Activated CD4-positive, CD25-positive, alpha-beta regulatory T cell treated with anti-CD3 and anti-CD28 coated beads, Interleukin-2, amount 50 U/mL, for 16 hours (primary cell): ENCODE measurements around the gene PSMB7.

Experiments used
- DNase-seq: peaks from one replicate; pipeline ENCODE4 v3.0.0-alpha.2; 2020; ENCODE audit warnings: low read depth, low spot score

The PSMB7 gene

DNA sequence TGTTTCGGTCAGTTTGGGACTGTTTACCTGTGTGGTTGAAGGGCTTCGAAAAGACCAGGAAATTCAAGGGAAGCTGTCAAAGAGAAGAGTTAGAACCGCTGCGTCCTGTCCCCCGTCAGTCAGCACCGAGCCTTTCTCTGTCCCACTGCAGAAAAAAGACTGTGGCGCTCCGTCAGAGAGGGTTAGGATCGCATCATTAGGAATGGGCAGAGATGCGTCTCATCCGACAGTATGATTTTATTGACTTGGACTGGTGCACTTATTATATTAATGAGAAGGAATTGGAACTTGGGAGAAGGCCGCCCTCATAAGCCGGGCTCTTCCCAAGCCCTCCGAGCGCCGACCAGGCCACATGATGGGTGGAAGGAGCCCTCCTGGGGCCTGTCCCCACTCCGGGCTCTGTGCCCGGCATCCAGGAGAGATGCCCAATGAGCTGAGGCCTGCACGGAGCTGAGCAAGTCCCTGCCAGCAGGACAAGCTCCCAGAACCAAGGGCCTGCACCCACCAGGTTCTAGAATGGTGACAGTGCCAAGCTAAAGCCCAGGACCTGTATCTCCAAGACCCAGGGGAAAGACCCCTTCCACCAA lies 85.9 kb downstream of the PSMB7 start:
- no peak for DNase-seq

DNA sequence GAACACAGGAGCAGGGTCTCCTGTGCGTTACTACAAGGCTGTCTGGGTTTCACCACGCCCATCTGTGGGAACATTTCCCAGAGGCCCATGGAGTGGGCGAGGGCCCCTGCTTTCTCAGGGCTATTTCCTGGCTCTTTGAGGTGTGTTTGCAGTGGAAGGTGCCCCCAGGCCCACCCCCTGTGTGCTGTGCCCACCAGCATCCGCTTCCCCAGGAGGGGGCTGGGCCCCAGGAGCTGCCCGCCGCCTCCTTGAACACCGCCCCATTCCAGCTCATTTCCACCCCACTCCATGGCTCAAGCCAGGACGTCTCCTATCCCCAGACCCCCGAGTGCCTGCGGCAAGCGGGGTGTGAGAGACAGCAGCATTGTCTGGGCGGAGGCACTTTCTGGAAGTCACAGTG lies 87.0 kb downstream of the PSMB7 start:
- DNase-seq: no peak

DNA sequence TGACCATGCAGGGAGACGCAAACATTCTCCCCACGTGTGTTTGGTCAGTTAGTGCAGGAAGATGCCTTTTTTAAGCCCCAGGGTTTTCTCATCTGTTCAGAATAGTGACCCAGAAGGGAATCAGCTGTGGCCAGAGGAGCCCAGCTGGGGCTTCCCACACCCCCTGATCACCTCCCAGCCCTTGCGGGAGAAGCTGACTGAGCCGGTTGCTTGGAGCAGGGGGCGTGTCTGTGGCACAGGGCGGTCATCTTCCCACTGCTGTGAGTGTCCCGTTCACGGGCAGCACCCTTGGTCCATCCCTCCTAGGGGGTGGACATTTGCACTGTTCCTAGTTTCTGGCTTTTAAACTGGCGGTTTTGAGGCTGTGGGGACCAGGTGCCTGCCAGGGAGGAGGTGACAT lies 87.8 kb downstream of the PSMB7 start:
- no peak for DNase-seq

DNA sequence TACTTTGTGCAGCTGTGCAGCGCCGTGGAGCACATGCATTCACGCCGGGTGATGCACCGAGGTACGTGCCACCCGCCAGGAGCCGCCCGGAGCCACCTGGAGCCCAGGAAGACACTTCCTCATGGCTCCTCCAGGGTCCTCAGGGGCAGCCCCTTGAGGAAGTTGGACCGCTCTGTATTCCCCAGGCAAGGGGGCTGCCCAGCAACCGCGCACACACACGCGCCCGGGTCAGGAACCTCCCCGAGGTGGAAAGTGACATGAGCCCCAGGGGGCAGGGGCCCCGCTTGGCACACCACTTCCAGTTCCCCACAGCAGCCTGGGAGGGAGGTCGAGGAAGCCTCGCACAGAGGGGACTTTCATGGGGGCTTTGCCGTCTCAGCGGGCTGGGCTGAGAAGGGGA lies 88.9 kb downstream of the PSMB7 start:
- DNase-seq: no peak

DNA sequence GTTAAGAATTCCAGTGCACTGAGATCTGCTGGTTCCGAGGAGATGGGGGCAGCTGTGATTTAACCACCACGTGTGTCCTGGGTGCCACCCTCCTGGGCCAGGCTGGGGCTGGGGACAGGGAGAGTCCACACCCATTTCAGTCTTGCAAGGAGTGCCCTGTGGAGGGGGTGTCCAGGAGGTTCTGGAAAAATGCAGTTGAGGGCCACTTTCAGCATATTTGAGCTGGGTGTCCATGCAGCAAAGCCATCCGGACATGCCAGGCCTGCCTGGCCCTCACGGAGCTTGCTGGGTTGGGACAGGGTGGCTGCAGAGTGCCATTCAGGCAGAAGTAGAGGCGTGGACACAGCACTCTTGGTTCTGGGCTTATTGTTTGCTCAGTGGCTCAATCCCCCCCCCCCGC lies 89.4 kb downstream of the PSMB7 start:
- no peak for DNase-seq

DNA sequence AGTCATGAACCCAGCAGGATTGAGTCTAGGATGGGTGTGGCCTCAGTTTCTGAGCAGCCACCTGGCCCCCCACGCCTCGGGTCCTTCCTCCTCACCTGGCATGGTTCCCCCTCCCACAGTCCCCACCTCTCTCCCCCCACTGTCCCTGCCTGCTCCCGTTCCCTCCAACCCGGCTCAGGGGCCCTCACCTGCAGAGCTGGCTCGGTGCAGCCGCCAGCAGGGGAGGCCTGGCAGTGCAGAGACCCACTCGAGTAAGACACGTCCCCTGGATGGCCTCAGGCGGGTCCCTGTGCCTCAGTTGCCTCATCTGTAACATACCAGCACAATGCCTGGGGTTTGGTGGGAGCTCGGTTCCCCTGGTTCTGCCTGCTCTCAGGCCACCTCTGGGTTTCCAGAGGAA lies 91.3 kb downstream of the PSMB7 start:
- DNase-seq: no peak

DNA sequence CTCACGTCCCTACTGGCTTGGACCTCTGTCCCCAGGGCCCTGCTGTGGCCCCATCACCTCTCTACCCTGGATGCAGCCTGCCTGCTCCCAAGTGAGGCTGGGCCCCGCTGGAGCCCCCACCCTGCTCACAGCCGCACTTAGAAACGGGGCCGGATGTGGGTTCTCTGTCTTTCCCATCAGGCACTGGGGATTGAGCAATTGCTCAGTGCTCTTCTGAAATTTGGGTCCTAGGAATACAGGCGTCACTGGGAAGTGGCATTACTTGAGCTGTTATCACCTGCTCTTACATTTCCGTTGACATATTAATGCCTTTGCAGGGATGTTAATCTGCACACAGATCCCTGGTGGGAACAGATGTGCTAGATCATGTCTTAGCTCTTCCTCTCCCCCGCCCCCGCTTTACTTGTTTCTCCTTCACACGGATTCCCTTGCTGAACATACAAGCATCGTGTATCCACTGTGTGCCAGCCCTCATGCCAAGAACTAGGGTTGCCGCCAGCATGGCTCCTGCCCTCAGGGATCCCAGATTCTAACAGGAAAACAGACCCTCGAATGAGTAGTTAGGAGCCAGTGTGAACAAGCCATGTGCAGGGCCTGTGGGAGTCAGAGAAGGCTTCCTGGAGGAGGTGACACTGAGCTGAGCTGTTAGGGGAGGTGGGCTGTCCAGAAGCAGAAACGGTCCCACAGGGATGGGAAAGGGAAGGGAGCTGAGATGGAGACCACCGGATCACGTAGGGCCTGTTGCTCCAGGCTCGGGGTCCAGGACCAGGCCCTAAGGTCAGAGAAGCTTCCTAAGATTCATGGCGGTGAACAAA lies 92.4 kb downstream of the PSMB7 start:
- no peak for DNase-seq

DNA sequence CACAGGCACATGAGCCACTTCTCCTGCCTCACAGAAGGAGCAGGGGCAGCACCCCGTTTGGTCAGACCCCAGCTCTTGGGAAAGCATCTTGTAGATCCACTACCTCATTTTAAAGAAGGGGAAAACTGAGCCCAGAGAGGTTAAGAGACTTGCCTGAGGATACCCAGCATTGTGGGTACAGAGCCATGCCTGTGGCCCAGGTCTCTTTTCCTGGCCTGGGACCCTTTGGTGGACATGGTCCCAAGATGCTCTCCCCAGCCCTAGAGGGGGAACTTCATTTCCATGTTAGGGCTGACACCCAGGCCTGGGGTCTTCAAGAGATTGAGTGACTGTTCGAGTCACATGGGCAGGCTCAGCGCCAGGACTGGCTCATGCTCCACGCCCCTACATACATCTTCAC lies 93.3 kb downstream of the PSMB7 start:
- DNase-seq: no peak

DNA sequence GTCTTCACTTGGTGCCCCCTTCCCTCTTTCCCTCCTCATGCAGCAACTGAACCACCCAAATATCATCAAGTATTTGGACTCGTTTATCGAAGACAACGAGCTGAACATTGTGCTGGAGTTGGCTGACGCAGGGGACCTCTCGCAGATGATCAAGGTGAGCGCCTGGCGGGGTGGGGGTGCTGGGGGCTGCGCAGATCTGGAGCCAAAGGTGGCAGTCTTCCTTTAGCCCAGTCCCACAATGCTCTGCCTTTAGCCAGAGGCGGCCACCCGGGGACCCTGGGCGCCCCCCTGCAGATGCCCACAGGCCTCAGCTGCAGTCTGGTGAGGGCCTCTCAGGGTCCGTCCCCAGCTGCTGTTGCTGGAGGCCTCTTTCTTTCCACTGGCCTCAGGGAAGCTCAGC lies 93.8 kb downstream of the PSMB7 start:
- no peak for DNase-seq

DNA sequence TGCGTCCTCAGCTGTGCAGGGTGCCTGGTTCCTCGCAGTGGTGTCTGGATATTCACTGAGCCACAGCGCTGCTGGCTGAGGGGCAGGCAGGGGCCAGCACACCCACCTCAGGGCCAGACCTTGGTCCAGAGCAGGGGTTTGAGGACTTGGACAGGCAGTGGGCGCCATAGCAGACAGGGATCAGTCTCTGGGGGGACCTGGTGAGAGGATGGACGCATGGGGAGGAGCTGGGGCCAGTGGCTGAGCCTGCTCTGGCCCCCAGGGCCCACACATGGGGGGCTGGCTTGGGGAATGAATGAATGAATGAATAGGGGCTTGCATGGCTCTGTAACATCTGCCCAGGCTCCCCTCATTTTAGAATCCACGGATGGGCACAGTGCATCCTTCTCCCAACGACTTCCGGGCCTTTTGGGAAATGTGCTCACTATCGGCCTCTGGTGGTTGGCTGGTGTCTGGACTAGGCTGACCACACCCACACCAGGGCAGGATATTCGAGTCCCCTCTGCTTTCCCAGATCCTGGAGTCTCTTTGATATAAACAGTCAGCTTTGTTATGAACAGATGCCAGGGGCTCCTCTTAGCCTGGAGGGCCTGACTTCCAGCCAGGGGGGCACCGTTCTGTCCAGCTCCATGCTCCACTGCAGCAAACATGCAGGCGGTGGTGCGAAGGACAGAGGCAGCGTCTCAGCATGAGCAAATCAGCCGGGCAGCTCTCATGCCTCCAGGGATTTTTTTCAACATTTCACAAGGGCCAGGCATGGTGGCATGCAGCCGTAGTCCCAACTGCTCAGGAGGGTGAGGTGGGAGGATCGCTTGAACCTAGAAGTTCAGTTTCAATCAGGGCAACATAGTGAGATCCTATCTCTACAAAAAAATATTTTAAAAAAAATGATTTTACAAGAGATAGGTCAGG lies 94.9 kb downstream of the PSMB7 start:
- no peak for DNase-seq

DNA sequence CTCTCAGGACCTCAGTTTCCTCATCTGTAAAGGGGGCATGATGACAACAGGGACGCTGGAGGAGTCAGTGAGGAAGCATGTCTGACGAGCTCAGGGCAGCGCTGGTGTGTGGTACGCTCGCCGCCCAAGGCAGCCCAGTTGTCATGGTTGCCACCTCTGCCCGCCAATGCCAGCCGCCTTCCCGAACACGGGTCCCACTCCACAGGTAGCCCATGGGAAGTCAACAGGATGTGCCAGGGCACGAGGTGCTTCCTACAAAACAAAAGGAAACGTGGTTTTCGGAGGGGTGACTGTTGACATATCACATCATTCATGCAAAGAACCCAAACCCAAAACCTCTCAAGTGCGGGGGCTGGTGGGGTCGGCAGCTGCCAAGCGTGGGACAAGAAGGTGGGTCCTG lies 99.4 kb downstream of the PSMB7 start:
- no peak for DNase-seq

DNA sequence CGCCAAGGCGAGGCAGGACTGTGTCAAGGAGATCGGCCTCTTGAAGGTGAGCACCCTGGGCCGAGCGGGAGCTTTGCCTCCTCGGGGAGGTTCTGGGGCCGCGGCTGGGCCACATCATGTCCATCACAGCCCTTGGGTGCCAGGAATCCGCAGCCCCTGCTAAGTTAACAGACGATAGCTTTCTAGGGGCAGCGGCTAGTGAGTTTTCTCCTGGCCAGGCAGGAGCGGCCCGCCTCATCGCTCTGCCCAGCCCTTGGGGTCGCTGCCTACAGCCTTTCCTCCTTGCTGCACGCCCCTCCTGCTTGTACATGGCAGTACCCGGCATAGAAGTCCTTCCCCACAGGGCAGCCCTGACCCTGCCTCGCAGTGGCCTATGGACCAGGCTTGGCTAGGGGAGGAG lies 101.3 kb downstream of the PSMB7 start:
- no peak for DNase-seq

DNA sequence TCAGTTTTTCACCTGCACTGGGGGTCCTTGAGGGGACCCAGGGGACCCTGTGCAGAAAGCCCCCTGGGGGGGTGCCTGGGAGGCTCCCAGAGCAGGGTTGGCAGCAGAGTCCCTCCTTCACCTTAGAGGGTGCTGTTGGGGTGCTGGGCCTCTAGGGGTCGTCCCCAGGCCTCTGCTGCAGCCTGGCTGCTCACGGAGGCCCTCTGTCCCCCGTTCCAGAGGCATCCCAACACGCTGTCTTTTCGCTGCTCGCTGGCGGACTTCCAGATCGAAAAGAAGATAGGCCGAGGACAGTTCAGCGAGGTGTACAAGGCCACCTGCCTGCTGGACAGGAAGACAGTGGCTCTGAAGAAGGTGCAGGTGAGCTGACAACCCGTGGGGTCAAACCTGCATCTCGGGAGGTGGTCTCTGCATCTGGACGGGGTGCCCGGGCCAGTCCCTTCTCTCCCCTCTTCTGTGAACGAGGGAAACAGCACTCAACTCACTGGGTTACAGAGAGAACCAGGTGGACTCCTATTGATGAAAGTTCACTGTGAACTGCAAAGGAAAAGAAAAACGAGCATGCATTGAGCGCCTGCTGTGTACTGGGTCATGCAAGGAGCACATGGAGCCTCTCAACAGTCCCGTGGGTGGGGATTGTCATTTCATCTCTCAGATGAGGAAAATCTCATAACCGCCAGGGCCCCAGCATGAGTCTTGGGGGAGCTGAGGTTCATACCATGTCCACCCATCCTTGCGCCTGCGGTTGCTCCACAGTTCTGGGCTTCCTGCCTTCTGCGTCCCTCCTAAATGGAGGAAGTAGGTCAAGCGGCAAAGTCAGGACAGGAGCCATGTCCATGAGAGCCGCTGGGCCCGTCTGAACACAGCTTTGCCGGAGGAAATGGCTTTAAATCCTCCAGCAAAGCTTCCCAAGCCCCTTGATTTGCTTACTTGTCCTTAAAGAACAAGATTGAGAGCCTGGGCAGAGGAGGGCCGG lies 102.7 kb downstream of the PSMB7 start:
- no peak for DNase-seq

DNA sequence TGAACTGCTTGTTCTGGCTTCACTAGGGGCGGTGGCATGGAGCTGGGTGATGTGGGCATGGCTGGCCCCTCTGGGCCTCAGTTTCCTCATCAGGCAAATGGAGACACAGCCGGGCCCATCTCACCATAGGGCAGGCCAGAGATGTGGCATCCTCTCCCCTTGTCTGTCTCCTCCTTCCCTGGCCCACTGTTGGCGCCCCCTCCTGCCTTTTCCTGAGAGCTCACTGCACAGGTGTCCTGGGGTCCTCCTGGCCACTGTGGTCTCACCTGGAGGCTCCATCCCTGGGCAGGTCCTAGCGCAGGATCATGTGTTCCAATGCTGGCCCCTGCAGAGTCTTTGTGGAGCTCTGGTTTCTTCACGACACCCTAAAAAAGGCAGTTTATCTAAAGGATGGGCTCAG lies 104.0 kb downstream of the PSMB7 start:
- no peak for DNase-seq

DNA sequence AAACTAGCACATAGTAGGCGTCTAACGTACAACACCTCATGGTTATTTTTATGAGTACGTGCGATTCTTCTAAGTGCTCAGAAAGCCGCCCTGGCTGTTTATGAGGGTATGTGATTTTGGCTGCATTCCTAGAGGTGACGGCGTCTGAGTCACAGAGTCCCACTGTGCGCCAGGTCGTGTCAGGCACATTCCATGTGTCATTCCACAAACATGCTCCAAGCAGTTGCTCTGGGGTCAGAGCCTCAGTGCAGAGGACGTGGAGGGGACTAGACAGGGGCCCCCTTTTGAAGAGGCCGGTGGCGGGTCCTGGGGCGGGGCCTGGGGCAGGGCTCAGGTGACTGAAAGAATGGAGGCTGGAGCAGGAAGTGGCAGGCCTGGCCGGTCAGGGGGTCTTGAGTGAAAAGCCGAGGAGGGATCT lies 105.6 kb downstream of the PSMB7 start:
- no peak for DNase-seq

DNA sequence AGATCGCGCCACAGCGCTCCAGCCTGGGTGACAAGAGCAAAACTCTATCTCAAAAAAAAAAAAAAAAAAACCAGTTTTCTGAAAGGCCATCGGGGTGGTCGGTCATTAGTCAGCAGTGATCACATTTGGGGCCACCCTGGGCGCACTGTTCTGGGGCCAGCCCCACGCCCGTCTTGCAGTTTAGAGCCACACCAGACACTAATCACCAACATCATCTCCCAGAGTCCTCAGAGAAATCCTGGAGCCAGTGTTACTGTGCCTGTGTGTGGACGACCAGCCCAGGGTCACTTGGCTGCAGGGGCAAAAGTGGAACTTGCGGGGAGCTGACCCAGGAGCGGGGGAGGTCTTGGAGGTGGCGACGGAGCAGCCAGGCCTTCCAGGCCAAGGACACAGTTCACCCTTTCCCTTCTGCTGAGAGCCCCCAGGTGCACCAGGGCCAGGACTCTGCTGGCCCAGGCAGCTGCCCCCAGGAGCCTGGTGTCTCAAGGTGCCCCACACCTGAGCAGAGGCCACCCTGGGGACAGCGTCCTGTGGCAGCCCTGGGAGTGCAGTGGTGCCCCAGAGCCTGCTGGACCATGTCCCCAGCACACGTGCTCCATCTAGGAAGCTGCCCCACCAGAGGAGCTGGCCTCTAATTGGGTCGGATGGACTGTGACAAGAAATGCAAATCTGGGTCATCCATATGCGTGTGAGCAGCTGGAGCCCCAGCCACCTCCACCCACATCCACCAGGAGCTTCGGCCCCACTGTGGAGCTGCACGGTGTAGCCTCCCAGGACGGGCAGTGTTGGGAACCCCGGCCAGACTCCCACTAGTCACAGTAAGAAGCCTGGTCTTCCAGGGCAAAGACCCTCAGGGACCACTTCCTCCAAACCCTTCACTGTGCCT lies 106.4 kb downstream of the PSMB7 start:
- no peak for DNase-seq

DNA sequence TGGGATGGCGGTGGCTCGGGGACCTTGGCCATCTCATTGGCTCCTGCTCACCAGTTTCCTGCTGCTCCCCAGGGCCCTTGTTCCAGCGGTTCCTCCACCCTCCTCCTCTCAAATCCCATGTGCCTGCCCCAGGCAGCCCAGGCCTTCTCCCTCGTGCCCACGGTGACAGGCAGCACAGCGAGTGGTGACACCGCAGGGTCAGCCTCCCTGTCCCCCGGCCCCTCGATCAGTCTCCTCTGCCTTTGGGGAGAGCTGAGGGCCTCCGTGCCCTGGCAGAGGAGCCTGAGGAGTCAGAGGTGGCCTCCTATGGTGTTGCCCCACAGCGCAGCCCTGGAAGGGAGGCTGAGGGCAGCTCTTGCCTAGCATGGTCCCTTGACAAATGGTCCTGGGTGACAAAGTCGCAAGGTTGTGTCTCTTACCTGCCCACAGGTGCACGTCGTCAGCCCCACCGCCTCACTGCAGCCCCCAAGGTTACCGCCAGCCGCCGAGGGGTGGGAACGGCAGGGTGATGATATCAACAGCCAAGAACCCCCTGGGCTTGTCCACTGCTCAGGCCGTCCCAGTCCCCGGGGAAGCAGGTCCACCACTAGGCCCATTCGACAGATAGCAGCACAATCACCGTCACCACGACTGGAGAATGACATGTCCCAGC lies 107.7 kb downstream of the PSMB7 start:
- no peak for DNase-seq

DNA sequence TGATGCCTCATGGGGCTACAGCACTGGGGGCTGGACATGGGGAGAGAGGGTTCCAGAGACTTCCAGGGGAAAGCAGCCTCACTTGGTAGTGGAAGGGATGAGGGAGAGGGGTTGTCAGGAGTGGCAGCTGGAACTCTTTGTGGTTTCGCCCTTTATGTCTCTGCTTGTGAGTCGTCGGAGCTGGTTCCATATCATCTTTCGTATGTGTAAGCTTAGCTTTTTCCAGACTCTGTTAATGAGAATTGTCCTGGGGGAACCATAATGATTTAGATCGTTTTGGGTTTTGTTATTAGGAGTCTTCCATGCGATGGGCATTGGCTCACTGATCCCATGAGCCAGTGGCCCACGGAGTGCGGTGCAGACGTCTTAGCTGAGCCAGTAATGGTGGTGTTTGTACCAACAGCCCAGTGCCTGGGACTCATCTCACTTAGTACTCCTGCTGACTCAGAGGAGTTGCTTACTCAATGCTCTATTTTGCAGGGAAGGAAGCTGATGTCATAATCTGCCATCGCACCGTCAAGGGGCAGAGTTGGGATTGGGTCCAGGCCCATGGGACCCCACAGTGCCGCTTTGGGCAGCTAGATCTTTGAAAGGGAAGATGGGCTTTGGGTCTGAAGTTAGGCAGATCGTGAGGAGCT lies 109.0 kb downstream of the PSMB7 start:
- DNase-seq: no peak

DNA sequence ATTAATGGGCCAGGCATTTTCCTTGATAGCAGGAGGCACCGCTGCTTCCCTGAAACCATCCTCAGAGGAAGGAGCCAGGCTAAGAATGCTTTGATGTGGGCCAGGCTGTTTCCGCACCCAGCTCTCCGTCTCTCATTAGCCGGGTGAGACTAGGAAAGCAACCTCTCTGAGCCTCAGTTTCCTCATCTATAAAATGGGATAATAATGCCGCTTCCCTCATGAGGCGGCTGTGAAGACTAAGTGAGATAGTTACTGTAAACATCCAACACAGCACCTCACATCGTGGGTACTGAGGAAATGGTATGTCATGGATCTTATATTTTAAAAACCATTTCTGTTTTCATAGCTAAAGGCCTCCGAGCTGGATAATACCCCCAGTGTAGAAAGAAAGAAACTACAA lies 111.0 kb downstream of the PSMB7 start:
- no peak for DNase-seq
